ENCODE data around the gene PTPRJ. TPM values are rescaled to one million over a fixed set of nuclear protein-coding genes. Genes with fewer than 3 reads are reported as not detected.

PTPRJ gene
- total RNA-seq, 1 donor from 2014 or later, result 6.3 TPM

GRCh38 chr11:48075637-48076036, 95.3 kb downstream of the PTPRJ start:
- no peak overlapping the region for H3K27ac ChIP-seq (ENCODE audit: low read depth, low read length)
- H3K27me3 ChIP-seq (ENCODE audit: control insufficient read depth in 3 of 3, insufficient read depth in 3 of 3, low read length in 3 of 3), result no peaks in the 10 kb centered on the region
- H3K4me3 ChIP-seq (ENCODE audit: low read length in 3 of 3), result no peak overlapping the region
- peaks cover 8 to 16% (median 9%) of the 10 kb centered on the region in 3 donors for H3K4me1 ChIP-seq (ENCODE audit: control insufficient read depth in 3 of 3, insufficient read depth in 3 of 3, low read length in 3 of 3)
- no peaks in the 10 kb centered on the region for H3K36me3 ChIP-seq (ENCODE audit: control insufficient read depth in 3 of 3, insufficient read depth in 3 of 3, low read length in 3 of 3)
- H3K9ac ChIP-seq (ENCODE audit: low read depth in 1 of 3, low read length in 3 of 3), result no peak overlapping the region
- no peaks in the 10 kb centered on the region for H3K9me3 ChIP-seq (ENCODE audit: control insufficient read depth in 3 of 3, low read length in 3 of 3)

- Histone ChIP-seq H3K9ac (ENCODE audit: low read depth in 1 of 3, low read length in 3 of 3) (no peak overlapping the region), H3K36me3 (ENCODE audit: control insufficient read depth in 3 of 3, insufficient read depth in 3 of 3, low read length in 3 of 3) (no peaks in the 10 kb centered on the region), H3K27ac (ENCODE audit: low read depth, low read length) (no peak overlapping the region), H3K4me1 (ENCODE audit: control insufficient read depth in 3 of 3, insufficient read depth in 3 of 3, low read length in 3 of 3) (peaks cover 22 to 32% (median 24%) of the 10 kb centered on the region in 3 donors), H3K4me3 (ENCODE audit: low read length in 3 of 3) (no peak overlapping the region), H3K27me3 (ENCODE audit: control insufficient read depth in 3 of 3, insufficient read depth in 3 of 3, low read length in 3 of 3) (no peaks in the 10 kb centered on the region), H3K9me3 (ENCODE audit: control insufficient read depth in 3 of 3, low read length in 3 of 3) (no peaks in the 10 kb centered on the region)
Measured at GRCh38 chr11:48077251-48077650, 96.9 kb downstream of the PTPRJ start.

GRCh38 chr11:48078689-48079088, 98.3 kb downstream of the PTPRJ start:
- Histone ChIP-seq H3K4me1 (ENCODE audit: control insufficient read depth in 3 of 3, insufficient read depth in 3 of 3, low read length in 3 of 3) (peaks cover 24 to 36% (median 29%) of the 10 kb centered on the region in 3 donors), H3K4me3 (ENCODE audit: low read length in 3 of 3) (no peak overlapping the region), H3K36me3 (ENCODE audit: control insufficient read depth in 3 of 3, insufficient read depth in 3 of 3, low read length in 3 of 3) (no peaks in the 10 kb centered on the region), H3K9me3 (ENCODE audit: control insufficient read depth in 3 of 3, low read length in 3 of 3) (no peaks in the 10 kb centered on the region), H3K27me3 (ENCODE audit: control insufficient read depth in 3 of 3, insufficient read depth in 3 of 3, low read length in 3 of 3) (no peaks in the 10 kb centered on the region), H3K27ac (ENCODE audit: low read depth, low read length) (no peak overlapping the region), H3K9ac (ENCODE audit: low read depth in 1 of 3, low read length in 3 of 3) (no peak overlapping the region)

- no peak overlapping the region for H3K27ac ChIP-seq (ENCODE audit: low read depth, low read length)
- H3K9ac ChIP-seq (ENCODE audit: low read depth in 1 of 3, low read length in 3 of 3), result no peak overlapping the region
- peaks cover 24 to 36% (median 29%) of the 10 kb centered on the region in 3 donors for H3K4me1 ChIP-seq (ENCODE audit: control insufficient read depth in 3 of 3, insufficient read depth in 3 of 3, low read length in 3 of 3)
- no peak overlapping the region for H3K4me3 ChIP-seq (ENCODE audit: low read length in 3 of 3)
- H3K27me3 ChIP-seq (ENCODE audit: control insufficient read depth in 3 of 3, insufficient read depth in 3 of 3, low read length in 3 of 3), result no peaks in the 10 kb centered on the region
- H3K36me3 ChIP-seq (ENCODE audit: control insufficient read depth in 3 of 3, insufficient read depth in 3 of 3, low read length in 3 of 3), result no peaks in the 10 kb centered on the region
- no peaks in the 10 kb centered on the region for H3K9me3 ChIP-seq (ENCODE audit: control insufficient read depth in 3 of 3, low read length in 3 of 3)
Measured at GRCh38 chr11:48079596-48079995, 99.2 kb downstream of the PTPRJ start.

- peak overlapping the region; percentile 15 to 65 (median 52) for H3K4me3 ChIP-seq (ENCODE audit: low read length in 3 of 3)
- no peaks in the 10 kb centered on the region for H3K36me3 ChIP-seq (ENCODE audit: control insufficient read depth in 3 of 3, insufficient read depth in 3 of 3, low read length in 3 of 3)
- H3K4me1 ChIP-seq (ENCODE audit: control insufficient read depth in 3 of 3, insufficient read depth in 3 of 3, low read length in 3 of 3), result peaks cover 24 to 36% (median 29%) of the 10 kb centered on the region in 3 donors
- no peaks in the 10 kb centered on the region for H3K9me3 ChIP-seq (ENCODE audit: control insufficient read depth in 3 of 3, low read length in 3 of 3)
- peak overlapping the region; percentile 89 for H3K27ac ChIP-seq (ENCODE audit: low read depth, low read length)
- no peaks in the 10 kb centered on the region for H3K27me3 ChIP-seq (ENCODE audit: control insufficient read depth in 3 of 3, insufficient read depth in 3 of 3, low read length in 3 of 3)
- no peak overlapping the region for H3K9ac ChIP-seq (ENCODE audit: low read depth in 1 of 3, low read length in 3 of 3)
Measured at GRCh38 chr11:48080301-48080861, 100.0 kb downstream of the PTPRJ start.

DNA sequence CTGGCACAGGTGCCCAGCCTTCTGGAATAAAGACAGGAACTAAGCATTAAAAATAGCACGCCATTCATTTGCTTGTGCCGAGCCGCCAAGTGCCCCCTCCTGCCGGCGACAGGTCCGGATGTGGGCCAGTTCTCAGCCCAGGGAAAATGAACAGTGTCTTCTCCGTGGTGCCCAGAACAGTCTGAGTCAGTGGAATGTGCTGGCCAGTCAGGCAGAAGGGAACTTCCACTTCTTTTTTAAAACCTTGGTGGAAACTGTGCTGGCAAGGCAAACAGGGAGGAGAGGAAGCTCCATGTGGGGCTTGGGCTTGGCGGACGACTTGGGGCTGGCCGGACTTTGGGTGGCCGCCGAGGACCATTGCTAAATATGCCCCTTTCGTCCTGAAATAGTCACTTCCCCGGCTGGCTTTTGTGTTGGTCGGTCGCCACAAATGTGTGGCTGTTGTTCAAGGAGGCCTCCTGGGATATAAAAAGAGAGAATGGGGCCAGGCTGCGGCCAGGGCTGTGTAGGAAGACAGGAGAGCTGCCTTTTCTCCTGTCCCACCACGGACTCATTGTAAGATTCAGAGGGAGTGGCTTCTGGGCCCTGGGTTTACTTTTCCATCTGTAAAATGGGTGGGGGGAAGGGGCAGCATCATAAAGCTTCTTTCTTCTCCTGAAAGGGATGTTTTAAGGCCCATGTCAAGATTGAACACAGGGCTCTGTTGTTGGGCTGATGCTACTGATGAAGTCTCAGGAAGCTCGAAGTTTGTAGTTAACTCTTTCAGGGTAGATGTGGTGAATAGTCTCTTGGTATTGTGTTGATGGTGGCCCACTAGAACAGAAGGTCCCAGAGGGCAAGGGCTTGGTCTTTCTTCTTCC, 101.0 kb downstream of the PTPRJ start:
- Histone ChIP-seq H3K36me3 (ENCODE audit: control insufficient read depth in 3 of 3, insufficient read depth in 3 of 3, low read length in 3 of 3) (no peaks in the 10 kb centered on the region), H3K27ac (ENCODE audit: low read depth, low read length) (peak overlapping the region; percentile 89), H3K9ac (ENCODE audit: low read depth in 1 of 3, low read length in 3 of 3) (peak overlapping the region; percentile 69 to 78 (median 70)), H3K9me3 (ENCODE audit: control insufficient read depth in 3 of 3, low read length in 3 of 3) (no peaks in the 10 kb centered on the region), H3K4me1 (ENCODE audit: control insufficient read depth in 3 of 3, insufficient read depth in 3 of 3, low read length in 3 of 3) (peaks cover 24 to 36% (median 29%) of the 10 kb centered on the region in 3 donors), H3K4me3 (ENCODE audit: low read length in 3 of 3) (peak overlapping the region; percentile 64 to 72 (median 65)), H3K27me3 (ENCODE audit: control insufficient read depth in 3 of 3, insufficient read depth in 3 of 3, low read length in 3 of 3) (no peaks in the 10 kb centered on the region)

DNA sequence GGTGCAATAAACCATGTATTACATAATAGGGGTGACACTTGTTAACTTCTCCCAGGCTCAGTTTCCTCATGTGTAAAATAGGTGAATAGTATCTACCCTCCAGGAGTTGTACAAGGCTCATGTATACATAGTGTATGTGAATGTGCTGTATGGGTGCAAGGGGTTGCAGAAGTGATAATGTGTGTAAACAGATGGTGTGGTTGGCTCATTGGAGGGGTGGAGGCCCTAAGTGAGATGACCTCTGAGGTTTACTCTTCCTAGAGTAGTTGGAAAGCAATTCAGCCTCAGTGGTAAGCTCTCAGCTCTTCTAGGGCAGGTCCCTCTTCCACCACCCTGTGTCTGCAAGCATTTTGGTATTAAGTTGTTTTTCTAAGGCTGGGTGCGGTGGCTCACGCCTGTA, 102.4 kb downstream of the PTPRJ start:
- no peaks in the 10 kb centered on the region for H3K36me3 ChIP-seq (ENCODE audit: control insufficient read depth in 3 of 3, insufficient read depth in 3 of 3, low read length in 3 of 3)
- H3K27me3 ChIP-seq (ENCODE audit: control insufficient read depth in 3 of 3, insufficient read depth in 3 of 3, low read length in 3 of 3), result no peaks in the 10 kb centered on the region
- H3K9ac ChIP-seq (ENCODE audit: low read depth in 1 of 3, low read length in 3 of 3), result no peak overlapping the region
- H3K4me3 ChIP-seq (ENCODE audit: low read length in 3 of 3), result no peak overlapping the region
- no peak overlapping the region for H3K27ac ChIP-seq (ENCODE audit: low read depth, low read length)
- peaks cover 24 to 36% (median 29%) of the 10 kb centered on the region in 3 donors for H3K4me1 ChIP-seq (ENCODE audit: control insufficient read depth in 3 of 3, insufficient read depth in 3 of 3, low read length in 3 of 3)
- no peaks in the 10 kb centered on the region for H3K9me3 ChIP-seq (ENCODE audit: control insufficient read depth in 3 of 3, low read length in 3 of 3)

DNA sequence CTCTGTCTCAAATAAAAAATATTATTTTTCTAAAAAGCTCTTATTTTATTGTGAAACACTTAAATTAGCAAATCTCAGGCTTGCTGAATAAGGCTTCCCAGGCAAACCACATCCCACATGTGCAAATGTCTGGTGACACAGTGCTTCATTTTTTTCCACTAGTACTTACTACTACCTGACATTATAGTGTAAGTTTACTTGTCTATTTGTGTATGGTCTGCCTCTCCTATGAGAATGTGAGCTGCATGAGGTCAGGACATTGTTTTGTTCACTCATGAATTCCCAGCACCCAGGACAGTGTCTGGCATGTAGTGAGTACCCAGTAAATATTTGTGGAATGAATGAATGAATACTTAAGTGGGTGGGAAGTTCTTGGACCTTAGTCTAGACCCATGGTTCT, 103.1 kb downstream of the PTPRJ start:
- Histone ChIP-seq H3K9me3 (ENCODE audit: control insufficient read depth in 3 of 3, low read length in 3 of 3) (no peaks in the 10 kb centered on the region), H3K9ac (ENCODE audit: low read depth in 1 of 3, low read length in 3 of 3) (no peak overlapping the region), H3K27ac (ENCODE audit: low read depth, low read length) (no peak overlapping the region), H3K36me3 (ENCODE audit: control insufficient read depth in 3 of 3, insufficient read depth in 3 of 3, low read length in 3 of 3) (no peaks in the 10 kb centered on the region), H3K4me1 (ENCODE audit: control insufficient read depth in 3 of 3, insufficient read depth in 3 of 3, low read length in 3 of 3) (peaks cover 25 to 41% (median 36%) of the 10 kb centered on the region in 3 donors), H3K4me3 (ENCODE audit: low read length in 3 of 3) (no peak overlapping the region), H3K27me3 (ENCODE audit: control insufficient read depth in 3 of 3, insufficient read depth in 3 of 3, low read length in 3 of 3) (no peaks in the 10 kb centered on the region)

DNA sequence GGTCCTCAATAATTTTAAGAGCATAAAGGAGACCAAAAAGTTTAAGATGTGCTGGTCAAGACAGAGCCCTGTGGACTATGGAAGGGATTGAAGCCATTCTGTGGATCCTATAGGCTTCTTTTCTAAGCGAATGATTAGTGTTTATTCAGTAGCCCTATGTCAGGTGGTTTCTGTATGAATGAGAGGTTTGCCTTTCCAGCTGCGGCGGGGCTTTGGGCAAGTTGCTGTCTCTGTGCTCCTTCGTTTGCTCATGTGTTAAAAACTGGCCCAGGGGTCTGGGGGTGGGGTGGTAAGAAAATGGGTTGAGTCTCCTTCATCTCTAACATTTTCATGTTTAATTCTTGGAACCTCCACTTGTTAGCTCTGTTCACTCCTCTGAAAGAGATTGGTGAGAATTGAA, 105.3 kb downstream of the PTPRJ start:
- H3K9me3 ChIP-seq (ENCODE audit: control insufficient read depth in 3 of 3, low read length in 3 of 3), result no peaks in the 10 kb centered on the region
- H3K36me3 ChIP-seq (ENCODE audit: control insufficient read depth in 3 of 3, insufficient read depth in 3 of 3, low read length in 3 of 3), result no peaks in the 10 kb centered on the region
- H3K4me1 ChIP-seq (ENCODE audit: control insufficient read depth in 3 of 3, insufficient read depth in 3 of 3, low read length in 3 of 3), result peaks cover 18 to 33% (median 24%) of the 10 kb centered on the region in 3 donors
- H3K27ac ChIP-seq (ENCODE audit: low read depth, low read length), result no peak overlapping the region
- H3K4me3 ChIP-seq (ENCODE audit: low read length in 3 of 3), result no peak overlapping the region
- H3K27me3 ChIP-seq (ENCODE audit: control insufficient read depth in 3 of 3, insufficient read depth in 3 of 3, low read length in 3 of 3), result no peaks in the 10 kb centered on the region
- no peak overlapping the region for H3K9ac ChIP-seq (ENCODE audit: low read depth in 1 of 3, low read length in 3 of 3)

- H3K9me3 ChIP-seq (ENCODE audit: control insufficient read depth in 3 of 3, low read length in 3 of 3), result no peaks in the 10 kb centered on the region
- H3K27ac ChIP-seq (ENCODE audit: low read depth, low read length), result no peak overlapping the region
- no peak overlapping the region for H3K9ac ChIP-seq (ENCODE audit: low read depth in 1 of 3, low read length in 3 of 3)
- no peaks in the 10 kb centered on the region for H3K27me3 ChIP-seq (ENCODE audit: control insufficient read depth in 3 of 3, insufficient read depth in 3 of 3, low read length in 3 of 3)
- H3K36me3 ChIP-seq (ENCODE audit: control insufficient read depth in 3 of 3, insufficient read depth in 3 of 3, low read length in 3 of 3), result no peaks in the 10 kb centered on the region
- H3K4me1 ChIP-seq (ENCODE audit: control insufficient read depth in 3 of 3, insufficient read depth in 3 of 3, low read length in 3 of 3), result peaks cover 3 to 20% (median 9%) of the 10 kb centered on the region in 3 donors
- H3K4me3 ChIP-seq (ENCODE audit: low read length in 3 of 3), result no peak overlapping the region
Measured at GRCh38 chr11:48087422-48087821, 107.1 kb downstream of the PTPRJ start.
